KMS-11 (cell line): Measurements from ENCODE around the gene DCAF4.

Source experiments
- H2AFZ ChIP-seq: fragments of 200-600 bp; sonication (generic); 2 replicates; pipeline ENCODE4 v1.6.1; 2016; ENCODE audit warnings: antibody characterized with exemption, mixed run types, low read depth
- H3K27ac ChIP-seq: fragments of 200-600 bp; sonication (generic); 2 replicates; pipeline ENCODE4 v1.6.1; 2016; ENCODE audit warnings: mild to moderate bottlenecking, mixed run types
- H3K27me3 ChIP-seq: fragments of 200-600 bp; sonication (generic); 2 replicates; pipeline ENCODE4 v1.6.1; 2017; ENCODE audit warnings: mild to moderate bottlenecking, low read depth, mixed run types, moderate library complexity; ENCODE audit not compliant: insufficient read depth
- H3K36me3 ChIP-seq: fragments of 200-600 bp; sonication (generic); 2 replicates; pipeline ENCODE4 v1.6.1; 2017; ENCODE audit warnings: mild to moderate bottlenecking, mixed run types; ENCODE audit not compliant: insufficient read depth
- H3K4me1 ChIP-seq: fragments of 200-600 bp; sonication (generic); 2 replicates; pipeline ENCODE4 v1.6.1; 2016; ENCODE audit warnings: mild to moderate bottlenecking, low read depth, mixed run types; ENCODE audit not compliant: poor library complexity, severe bottlenecking
- H3K4me2 ChIP-seq: fragments of 200-600 bp; sonication (generic); 2 replicates; pipeline ENCODE4 v1.7.0; 2016; ENCODE audit warnings: mild to moderate bottlenecking, mixed run types
- H3K4me3 ChIP-seq: fragments of 200-600 bp; sonication (generic); IDR thresholded peaks from 2 replicates; pipeline ENCODE4 v1.6.1; 2017; ENCODE audit warnings: low read depth, low read length, mixed read lengths; ENCODE audit not compliant: insufficient read depth
- H3K79me2 ChIP-seq: fragments of 200-600 bp; sonication (generic); 2 replicates; pipeline ENCODE4 v1.6.1; 2016; ENCODE audit warnings: low read depth, mixed run types; ENCODE audit not compliant: insufficient read depth
- H3K9ac ChIP-seq: fragments of 200-600 bp; sonication (generic); 2 replicates; pipeline ENCODE4 v1.6.1; 2016; ENCODE audit warnings: mild to moderate bottlenecking, mixed run types
- H4K20me1 ChIP-seq: fragments of 200-600 bp; sonication (generic); 2 replicates; pipeline ENCODE4 v1.6.1; 2016; ENCODE audit warnings: mild to moderate bottlenecking, mixed run types; ENCODE audit not compliant: insufficient read depth
- CTCF ChIP-seq: fragments of 200-600 bp; sonication (generic); conservative IDR thresholded peaks from 2 replicates; pipeline ENCODE4 v1.6.1; 2017; ENCODE audit warnings: low read depth, mild to moderate bottlenecking, antibody characterized with exemption, low read length, moderate library complexity, mixed read lengths

Gene DCAF4

GRCh38 chr14:72975770-72976169, 49.5 kb downstream of the DCAF4 start:
- H3K9ac ChIP-seq = no peak overlapping the region
- H3K79me2 ChIP-seq = no peaks in the 10 kb centered on the region
- H2AFZ ChIP-seq = no peak overlapping the region
- no peak overlapping the region for H3K27ac ChIP-seq
- H3K27me3 ChIP-seq = no peaks in the 10 kb centered on the region
- no peak overlapping the region for H3K4me2 ChIP-seq
- no peak; the same call in 1 of the 2 replicates for TF ChIP-seq CTCF
- no peaks in the 10 kb centered on the region for H4K20me1 ChIP-seq
- no peaks in the 10 kb centered on the region for H3K36me3 ChIP-seq
- no peaks in the 10 kb centered on the region for H3K4me1 ChIP-seq
- no peak overlapping the region for H3K4me3 ChIP-seq

GRCh38 chr14:72978856-72979255, 52.6 kb downstream of the DCAF4 start:
- Histone ChIP-seq H4K20me1 (no peaks in the 10 kb centered on the region), H3K4me2 (no peak overlapping the region), H2AFZ (no peak overlapping the region), H3K79me2 (no peaks in the 10 kb centered on the region), H3K36me3 (no peaks in the 10 kb centered on the region), H3K27me3 (no peaks in the 10 kb centered on the region), H3K4me1 (no peaks in the 10 kb centered on the region), H3K27ac (no peak overlapping the region), H3K9ac (no peak overlapping the region), H3K4me3 (no peak overlapping the region)
- no peak for TF ChIP-seq CTCF

GRCh38 chr14:72980863-72981262, 54.6 kb downstream of the DCAF4 start:
- no peak overlapping the region for H3K4me3 ChIP-seq
- H3K79me2 ChIP-seq = no peaks in the 10 kb centered on the region
- H3K27ac ChIP-seq = no peak overlapping the region
- H3K4me1 ChIP-seq = no peaks in the 10 kb centered on the region
- H3K4me2 ChIP-seq = no peak overlapping the region
- H3K36me3 ChIP-seq = no peaks in the 10 kb centered on the region
- H3K9ac ChIP-seq = no peak overlapping the region
- H2AFZ ChIP-seq = no peak overlapping the region
- H3K27me3 ChIP-seq = no peaks in the 10 kb centered on the region
- TF ChIP-seq CTCF = no peak
- no peaks in the 10 kb centered on the region for H4K20me1 ChIP-seq

DNA sequence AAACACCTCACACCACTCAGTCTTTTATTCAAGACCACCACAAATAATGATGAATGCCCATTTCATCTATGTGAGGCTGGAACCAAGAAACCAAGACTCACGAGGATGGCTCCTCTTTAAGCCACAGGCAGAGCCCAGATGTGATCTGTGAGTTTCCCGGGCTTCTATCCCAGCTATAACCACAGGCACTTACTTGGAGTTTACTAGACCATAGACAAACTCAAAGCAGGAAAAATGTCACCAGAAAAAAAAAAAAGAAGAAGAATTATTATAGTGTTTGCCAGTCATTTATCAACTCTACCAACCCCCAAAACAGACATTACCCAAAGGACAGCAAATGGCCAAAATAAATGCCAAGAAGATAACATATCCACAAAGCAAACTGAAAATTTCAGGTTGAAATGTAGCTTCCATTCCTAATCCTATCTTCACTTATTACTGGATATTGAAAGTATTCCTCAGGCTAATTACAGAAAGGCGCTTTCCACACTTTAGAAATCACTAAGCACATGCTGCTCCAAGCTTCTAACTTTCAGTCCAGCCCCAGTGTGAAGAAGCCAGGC, 56.0 kb downstream of the DCAF4 start:
- Histone ChIP-seq H3K36me3 (no peaks in the 10 kb centered on the region), H3K4me3 (no peak overlapping the region), H3K4me1 (no peaks in the 10 kb centered on the region), H2AFZ (no peak overlapping the region), H3K9ac (no peak overlapping the region), H3K4me2 (no peak overlapping the region), H3K27ac (no peak overlapping the region), H3K27me3 (no peaks in the 10 kb centered on the region), H3K79me2 (no peaks in the 10 kb centered on the region), H4K20me1 (no peaks in the 10 kb centered on the region)
- TF ChIP-seq CTCF = no peak

DNA sequence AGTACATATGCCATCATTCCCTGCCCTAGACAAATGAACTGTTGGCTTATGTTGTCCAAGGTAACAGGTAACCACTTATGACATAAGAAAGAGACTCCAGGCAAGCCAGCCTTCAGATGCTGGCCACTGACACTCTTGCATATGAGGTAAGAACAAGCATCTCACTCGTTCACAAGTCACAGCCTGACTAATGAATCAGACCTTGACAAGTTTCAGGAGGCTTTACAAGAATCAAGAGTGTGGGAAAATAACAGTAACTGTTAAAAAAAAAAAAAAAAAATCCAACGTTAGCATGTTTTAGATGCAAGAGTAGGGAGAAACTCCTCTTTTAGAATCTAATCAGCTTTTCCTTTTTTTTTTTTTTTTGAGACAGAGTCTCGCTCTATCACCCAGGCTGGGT, 60.0 kb downstream of the DCAF4 start:
- Histone ChIP-seq H3K27ac (no peak overlapping the region), H3K27me3 (no peaks in the 10 kb centered on the region), H2AFZ (no peak overlapping the region), H3K36me3 (no peaks in the 10 kb centered on the region), H3K4me3 (no peak overlapping the region), H4K20me1 (no peaks in the 10 kb centered on the region), H3K9ac (no peak overlapping the region), H3K79me2 (no peaks in the 10 kb centered on the region), H3K4me2 (no peak overlapping the region), H3K4me1 (no peaks in the 10 kb centered on the region)
- no peak for TF ChIP-seq CTCF
